HEK293 (cell line): Measurements from ENCODE around the gene MEI1.

Experiments used
- CTCF ChIA-PET: fragments of 350-600 bp; formaldehyde crosslinking; extraction: SDS; loops from one replicate; lab custom pipeline; 2021; ENCODE audit warnings: antibody characterized with exemption; lab: Yijun Ruan, JAX
- POLR2A ChIA-PET: fragments of 300-600 bp; formaldehyde crosslinking; extraction: SDS; loops from one replicate; lab custom pipeline; 2020; ENCODE audit warnings: antibody characterized with exemption, inconsistent platforms; lab: Yijun Ruan, JAX
- H3K27ac ChIP-seq: fragments of 200-500 bp; sonication (Bioruptor generic); 2 replicates; pipeline ENCODE4 v1.5.1; 2014; ENCODE audit warnings: low read depth, low read length, control low read depth, inconsistent platforms; ENCODE audit errors: extremely low read depth
- H3K36me3 ChIP-seq, 2 experiments: fragments of 200-500 bp in 1 of 2; sonication (Bioruptor generic) in 1 of 2; 1 replicate in 1 of 2; 2 replicates in 1 of 2; pipeline ENCODE4 v1.5.1; 2014 to 2017; ENCODE audit warnings: inconsistent platforms in 2 of 2, low read length in 2 of 2; ENCODE audit not compliant: control insufficient read depth in 2 of 2, insufficient read depth in 1 of 2
- H3K4me1 ChIP-seq: fragments of 200-500 bp; sonication (Bioruptor generic); 2 replicates; pipeline ENCODE4 v1.5.1; 2014; ENCODE audit warnings: mild to moderate bottlenecking, low read length, inconsistent platforms; ENCODE audit not compliant: control insufficient read depth, insufficient read depth
- H3K4me3 ChIP-seq: 2 replicates; pipeline ENCODE4 v1.5.1; 2011; ENCODE audit warnings: low read depth, mild to moderate bottlenecking, control low read depth, low read length, moderate library complexity
- H3K9me3 ChIP-seq: fragments of 200-500 bp; sonication (Bioruptor generic); 2 replicates; pipeline ENCODE4 v1.5.1; 2014; ENCODE audit warnings: low read depth, low read length, inconsistent platforms; ENCODE audit not compliant: control insufficient read depth, insufficient read depth
- SP2 ChIP-seq: fragments of 450-650 bp; formaldehyde crosslinking; IDR thresholded peaks from 2 replicates; pipeline ENCODE4 v1.5.1; 2016; ENCODE audit warnings: missing biosample characterization, missing genetic modification characterization
- ZNF169 ChIP-seq: fragments of 450-650 bp; formaldehyde crosslinking; IDR thresholded peaks from 2 replicates; pipeline ENCODE4 v1.5.1; 2016; ENCODE audit warnings: missing biosample characterization, missing genetic modification characterization
- ZNF24 ChIP-seq: fragments of 450-650 bp; formaldehyde crosslinking; IDR thresholded peaks from 2 replicates; pipeline ENCODE4 v1.5.1; 2016; ENCODE audit warnings: missing biosample characterization, missing genetic modification characterization
- ZNF571 ChIP-seq: fragments of 450-650 bp; formaldehyde crosslinking; IDR thresholded peaks from 2 replicates; pipeline ENCODE4 v1.5.0; 2017; ENCODE audit warnings: missing biosample characterization, missing genetic modification characterization
- TF ChIP-seq, protein P1 (sequence below): fragments of 450-650 bp; formaldehyde crosslinking; IDR thresholded peaks from 2 replicates; pipeline ENCODE4 v1.5.1; 2016; ENCODE audit warnings: missing biosample characterization, missing genetic modification characterization
- TF ChIP-seq, protein P2 (sequence below): IDR thresholded peaks from 2 replicates; pipeline ENCODE4 v1.6.1; 2011; ENCODE audit warnings: mild to moderate bottlenecking, low read depth, low read length, borderline replicate concordance
- TF ChIP-seq, protein P3 (sequence below): fragments of 450-650 bp; IDR thresholded peaks from 2 replicates; pipeline ENCODE4 v1.5.1; 2018; ENCODE audit warnings: missing biosample characterization, mild to moderate bottlenecking, missing genetic modification characterization
- TF ChIP-seq, protein P4 (sequence below): fragments of 450-650 bp; formaldehyde crosslinking; IDR thresholded peaks from 2 replicates; pipeline ENCODE4 v1.5.1; 2016; ENCODE audit warnings: missing biosample characterization, missing genetic modification characterization, borderline replicate concordance
- TF ChIP-seq, protein P5 (sequence below): fragments of 450-650 bp; formaldehyde crosslinking; IDR thresholded peaks from 2 replicates; pipeline ENCODE4 v1.5.1; 2016; ENCODE audit warnings: missing biosample characterization, missing genetic modification characterization
- TF ChIP-seq, protein P6 (sequence below): fragments of 450-650 bp; formaldehyde crosslinking; IDR thresholded peaks from 2 replicates; pipeline ENCODE4 v1.5.1; 2017; ENCODE audit warnings: missing biosample characterization, missing genetic modification characterization

Gene MEI1

DNA sequence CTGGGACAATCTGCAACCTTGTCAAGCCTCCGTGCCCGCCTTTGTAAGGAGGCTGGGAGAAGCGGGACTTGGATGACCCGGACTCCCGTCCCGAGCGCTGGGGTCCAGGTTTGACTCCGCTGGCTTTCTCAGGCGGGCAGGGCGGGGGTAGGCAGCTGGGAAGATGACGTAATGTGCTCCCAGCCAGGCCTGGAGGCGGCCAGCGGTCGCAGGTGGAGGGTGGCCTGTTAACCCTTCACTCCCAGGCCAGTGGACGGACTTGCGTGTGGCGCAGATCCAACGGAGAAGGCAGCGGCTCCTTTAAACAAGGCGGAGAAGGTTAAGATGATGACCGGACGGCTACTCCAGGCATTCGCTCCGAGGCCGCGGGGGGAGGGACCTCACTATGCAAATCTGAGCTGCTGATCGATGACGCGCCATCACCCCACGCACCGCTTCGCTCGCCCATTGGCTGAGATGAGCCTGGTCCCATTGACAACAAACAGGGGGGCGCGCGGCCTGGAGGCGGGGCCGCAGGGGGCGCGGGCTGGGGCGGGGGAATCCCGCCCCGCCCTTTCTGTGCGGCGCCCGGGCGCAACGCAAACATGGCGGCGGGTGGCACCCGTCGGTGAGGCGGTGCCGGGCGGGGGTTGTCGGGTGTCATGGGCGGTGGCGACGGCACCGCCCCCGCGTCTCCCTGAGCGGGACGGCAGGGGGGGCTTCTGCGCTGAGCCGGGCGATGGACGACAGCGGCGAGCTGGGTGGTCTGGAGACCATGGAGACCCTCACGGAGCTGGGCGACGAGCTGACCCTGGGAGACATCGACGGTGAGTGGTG lies 133.5 kb downstream of the MEI1 start, which contains the start of gene SREBF2 (continued):
- TF ChIP-seq, protein P1, sequence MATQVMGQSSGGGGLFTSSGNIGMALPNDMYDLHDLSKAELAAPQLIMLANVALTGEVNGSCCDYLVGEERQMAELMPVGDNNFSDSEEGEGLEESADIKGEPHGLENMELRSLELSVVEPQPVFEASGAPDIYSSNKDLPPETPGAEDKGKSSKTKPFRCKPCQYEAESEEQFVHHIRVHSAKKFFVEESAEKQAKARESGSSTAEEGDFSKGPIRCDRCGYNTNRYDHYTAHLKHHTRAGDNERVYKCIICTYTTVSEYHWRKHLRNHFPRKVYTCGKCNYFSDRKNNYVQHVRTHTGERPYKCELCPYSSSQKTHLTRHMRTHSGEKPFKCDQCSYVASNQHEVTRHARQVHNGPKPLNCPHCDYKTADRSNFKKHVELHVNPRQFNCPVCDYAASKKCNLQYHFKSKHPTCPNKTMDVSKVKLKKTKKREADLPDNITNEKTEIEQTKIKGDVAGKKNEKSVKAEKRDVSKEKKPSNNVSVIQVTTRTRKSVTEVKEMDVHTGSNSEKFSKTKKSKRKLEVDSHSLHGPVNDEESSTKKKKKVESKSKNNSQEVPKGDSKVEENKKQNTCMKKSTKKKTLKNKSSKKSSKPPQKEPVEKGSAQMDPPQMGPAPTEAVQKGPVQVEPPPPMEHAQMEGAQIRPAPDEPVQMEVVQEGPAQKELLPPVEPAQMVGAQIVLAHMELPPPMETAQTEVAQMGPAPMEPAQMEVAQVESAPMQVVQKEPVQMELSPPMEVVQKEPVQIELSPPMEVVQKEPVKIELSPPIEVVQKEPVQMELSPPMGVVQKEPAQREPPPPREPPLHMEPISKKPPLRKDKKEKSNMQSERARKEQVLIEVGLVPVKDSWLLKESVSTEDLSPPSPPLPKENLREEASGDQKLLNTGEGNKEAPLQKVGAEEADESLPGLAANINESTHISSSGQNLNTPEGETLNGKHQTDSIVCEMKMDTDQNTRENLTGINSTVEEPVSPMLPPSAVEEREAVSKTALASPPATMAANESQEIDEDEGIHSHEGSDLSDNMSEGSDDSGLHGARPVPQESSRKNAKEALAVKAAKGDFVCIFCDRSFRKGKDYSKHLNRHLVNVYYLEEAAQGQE (tag by site-specific recombination) = no peak
- TF ChIP-seq SP2 (peak; percentile 88), ZNF169 (tag by site-specific recombination) (no peak)
- TF ChIP-seq, protein P2, sequence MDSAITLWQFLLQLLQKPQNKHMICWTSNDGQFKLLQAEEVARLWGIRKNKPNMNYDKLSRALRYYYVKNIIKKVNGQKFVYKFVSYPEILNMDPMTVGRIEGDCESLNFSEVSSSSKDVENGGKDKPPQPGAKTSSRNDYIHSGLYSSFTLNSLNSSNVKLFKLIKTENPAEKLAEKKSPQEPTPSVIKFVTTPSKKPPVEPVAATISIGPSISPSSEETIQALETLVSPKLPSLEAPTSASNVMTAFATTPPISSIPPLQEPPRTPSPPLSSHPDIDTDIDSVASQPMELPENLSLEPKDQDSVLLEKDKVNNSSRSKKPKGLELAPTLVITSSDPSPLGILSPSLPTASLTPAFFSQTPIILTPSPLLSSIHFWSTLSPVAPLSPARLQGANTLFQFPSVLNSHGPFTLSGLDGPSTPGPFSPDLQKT = no peak
- TF ChIP-seq, protein P3, sequence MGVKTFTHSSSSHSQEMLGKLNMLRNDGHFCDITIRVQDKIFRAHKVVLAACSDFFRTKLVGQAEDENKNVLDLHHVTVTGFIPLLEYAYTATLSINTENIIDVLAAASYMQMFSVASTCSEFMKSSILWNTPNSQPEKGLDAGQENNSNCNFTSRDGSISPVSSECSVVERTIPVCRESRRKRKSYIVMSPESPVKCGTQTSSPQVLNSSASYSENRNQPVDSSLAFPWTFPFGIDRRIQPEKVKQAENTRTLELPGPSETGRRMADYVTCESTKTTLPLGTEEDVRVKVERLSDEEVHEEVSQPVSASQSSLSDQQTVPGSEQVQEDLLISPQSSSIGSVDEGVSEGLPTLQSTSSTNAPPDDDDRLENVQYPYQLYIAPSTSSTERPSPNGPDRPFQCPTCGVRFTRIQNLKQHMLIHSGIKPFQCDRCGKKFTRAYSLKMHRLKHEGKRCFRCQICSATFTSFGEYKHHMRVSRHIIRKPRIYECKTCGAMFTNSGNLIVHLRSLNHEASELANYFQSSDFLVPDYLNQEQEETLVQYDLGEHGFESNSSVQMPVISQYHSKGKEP (tag by site-specific recombination) = peak; percentile 56; the same call in 1 of the 2 replicates
- TF ChIP-seq, protein P4, sequence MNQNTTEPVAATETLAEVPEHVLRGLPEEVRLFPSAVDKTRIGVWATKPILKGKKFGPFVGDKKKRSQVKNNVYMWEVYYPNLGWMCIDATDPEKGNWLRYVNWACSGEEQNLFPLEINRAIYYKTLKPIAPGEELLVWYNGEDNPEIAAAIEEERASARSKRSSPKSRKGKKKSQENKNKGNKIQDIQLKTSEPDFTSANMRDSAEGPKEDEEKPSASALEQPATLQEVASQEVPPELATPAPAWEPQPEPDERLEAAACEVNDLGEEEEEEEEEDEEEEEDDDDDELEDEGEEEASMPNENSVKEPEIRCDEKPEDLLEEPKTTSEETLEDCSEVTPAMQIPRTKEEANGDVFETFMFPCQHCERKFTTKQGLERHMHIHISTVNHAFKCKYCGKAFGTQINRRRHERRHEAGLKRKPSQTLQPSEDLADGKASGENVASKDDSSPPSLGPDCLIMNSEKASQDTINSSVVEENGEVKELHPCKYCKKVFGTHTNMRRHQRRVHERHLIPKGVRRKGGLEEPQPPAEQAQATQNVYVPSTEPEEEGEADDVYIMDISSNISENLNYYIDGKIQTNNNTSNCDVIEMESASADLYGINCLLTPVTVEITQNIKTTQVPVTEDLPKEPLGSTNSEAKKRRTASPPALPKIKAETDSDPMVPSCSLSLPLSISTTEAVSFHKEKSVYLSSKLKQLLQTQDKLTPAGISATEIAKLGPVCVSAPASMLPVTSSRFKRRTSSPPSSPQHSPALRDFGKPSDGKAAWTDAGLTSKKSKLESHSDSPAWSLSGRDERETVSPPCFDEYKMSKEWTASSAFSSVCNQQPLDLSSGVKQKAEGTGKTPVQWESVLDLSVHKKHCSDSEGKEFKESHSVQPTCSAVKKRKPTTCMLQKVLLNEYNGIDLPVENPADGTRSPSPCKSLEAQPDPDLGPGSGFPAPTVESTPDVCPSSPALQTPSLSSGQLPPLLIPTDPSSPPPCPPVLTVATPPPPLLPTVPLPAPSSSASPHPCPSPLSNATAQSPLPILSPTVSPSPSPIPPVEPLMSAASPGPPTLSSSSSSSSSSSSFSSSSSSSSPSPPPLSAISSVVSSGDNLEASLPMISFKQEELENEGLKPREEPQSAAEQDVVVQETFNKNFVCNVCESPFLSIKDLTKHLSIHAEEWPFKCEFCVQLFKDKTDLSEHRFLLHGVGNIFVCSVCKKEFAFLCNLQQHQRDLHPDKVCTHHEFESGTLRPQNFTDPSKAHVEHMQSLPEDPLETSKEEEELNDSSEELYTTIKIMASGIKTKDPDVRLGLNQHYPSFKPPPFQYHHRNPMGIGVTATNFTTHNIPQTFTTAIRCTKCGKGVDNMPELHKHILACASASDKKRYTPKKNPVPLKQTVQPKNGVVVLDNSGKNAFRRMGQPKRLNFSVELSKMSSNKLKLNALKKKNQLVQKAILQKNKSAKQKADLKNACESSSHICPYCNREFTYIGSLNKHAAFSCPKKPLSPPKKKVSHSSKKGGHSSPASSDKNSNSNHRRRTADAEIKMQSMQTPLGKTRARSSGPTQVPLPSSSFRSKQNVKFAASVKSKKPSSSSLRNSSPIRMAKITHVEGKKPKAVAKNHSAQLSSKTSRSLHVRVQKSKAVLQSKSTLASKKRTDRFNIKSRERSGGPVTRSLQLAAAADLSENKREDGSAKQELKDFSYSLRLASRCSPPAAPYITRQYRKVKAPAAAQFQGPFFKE (tag by site-specific recombination) = no peak

DNA sequence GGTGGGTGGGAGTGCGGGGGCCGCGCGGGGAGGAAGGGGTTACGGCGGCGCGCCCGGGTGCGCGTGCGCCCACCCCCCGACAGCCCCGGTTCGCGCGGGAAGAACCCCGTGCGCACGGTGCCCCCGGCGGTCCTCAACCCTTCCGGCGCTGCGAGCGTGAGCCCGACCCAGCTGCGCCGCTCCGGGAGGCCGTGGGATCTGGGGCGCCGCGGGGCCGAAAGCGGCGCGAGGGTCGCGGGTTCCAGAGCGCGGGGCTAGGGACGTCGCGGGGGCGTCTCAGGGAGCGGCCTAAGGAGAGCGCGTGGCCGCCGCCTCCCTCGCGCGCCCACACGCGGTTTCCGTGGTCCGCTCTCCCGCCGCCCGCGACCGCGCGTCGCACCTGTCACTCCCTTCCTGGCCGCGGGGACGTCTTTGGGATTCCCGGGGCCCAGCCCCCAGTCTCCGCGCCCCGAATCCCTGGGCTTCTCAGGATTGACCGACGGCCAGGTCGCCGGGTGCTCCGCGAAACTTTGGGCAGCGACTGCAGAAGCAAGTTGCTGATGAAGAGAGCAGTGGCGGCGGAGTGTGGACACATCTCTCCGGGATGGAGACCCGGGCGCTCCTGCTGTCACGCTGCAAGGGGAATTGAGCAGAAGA lies 134.2 kb downstream of the MEI1 start:
- ChIA-PET CTCF (interaction anchor here (0.5 to 4.0 kb wide), 7 partner anchors 13 to 136 kb away, joined by 3 to 19 read pairs (median 5); no protein-coding TSS in a partner anchor), POLR2A (interaction anchor here (0.7 to 1.6 kb wide), 17 partner anchors 8 to 244 kb away, joined by 3 to 35 read pairs (median 4); partner anchors contain the start of genes CCDC134, CENPM, MEI1 and PMM1)
- peak overlapping the region; percentile 87 for H3K27ac ChIP-seq
- peaks cover 3% of the 10 kb centered on the region; the same call in 1 of the 2 replicates for H3K4me1 ChIP-seq
- H3K9me3 ChIP-seq = no peaks in the 10 kb centered on the region
- H3K4me3 ChIP-seq = peak overlapping the region; percentile 96
- H3K36me3 ChIP-seq = peaks cover 13 to 15% of the 10 kb centered on the region in 2 experiments
- TF ChIP-seq ZNF24 (tag by site-specific recombination) = no peak
- TF ChIP-seq, protein P5, sequence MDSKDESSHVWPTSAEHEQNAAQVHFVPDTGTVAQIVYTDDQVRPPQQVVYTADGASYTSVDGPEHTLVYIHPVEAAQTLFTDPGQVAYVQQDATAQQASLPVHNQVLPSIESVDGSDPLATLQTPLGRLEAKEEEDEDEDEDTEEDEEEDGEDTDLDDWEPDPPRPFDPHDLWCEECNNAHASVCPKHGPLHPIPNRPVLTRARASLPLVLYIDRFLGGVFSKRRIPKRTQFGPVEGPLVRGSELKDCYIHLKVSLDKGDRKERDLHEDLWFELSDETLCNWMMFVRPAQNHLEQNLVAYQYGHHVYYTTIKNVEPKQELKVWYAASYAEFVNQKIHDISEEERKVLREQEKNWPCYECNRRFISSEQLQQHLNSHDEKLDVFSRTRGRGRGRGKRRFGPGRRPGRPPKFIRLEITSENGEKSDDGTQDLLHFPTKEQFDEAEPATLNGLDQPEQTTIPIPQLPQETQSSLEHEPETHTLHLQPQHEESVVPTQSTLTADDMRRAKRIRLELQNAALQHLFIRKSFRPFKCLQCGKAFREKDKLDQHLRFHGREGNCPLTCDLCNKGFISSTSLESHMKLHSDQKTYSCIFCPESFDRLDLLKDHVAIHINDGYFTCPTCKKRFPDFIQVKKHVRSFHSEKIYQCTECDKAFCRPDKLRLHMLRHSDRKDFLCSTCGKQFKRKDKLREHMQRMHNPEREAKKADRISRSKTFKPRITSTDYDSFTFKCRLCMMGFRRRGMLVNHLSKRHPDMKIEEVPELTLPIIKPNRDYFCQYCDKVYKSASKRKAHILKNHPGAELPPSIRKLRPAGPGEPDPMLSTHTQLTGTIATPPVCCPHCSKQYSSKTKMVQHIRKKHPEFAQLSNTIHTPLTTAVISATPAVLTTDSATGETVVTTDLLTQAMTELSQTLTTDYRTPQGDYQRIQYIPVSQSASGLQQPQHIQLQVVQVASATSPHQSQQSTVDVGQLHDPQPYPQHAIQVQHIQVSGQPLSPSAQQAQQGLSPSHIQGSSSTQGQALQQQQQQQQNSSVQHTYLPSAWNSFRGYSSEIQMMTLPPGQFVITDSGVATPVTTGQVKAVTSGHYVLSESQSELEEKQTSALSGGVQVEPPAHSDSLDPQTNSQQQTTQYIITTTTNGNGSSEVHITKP (tag by site-specific recombination) = no peak
- TF ChIP-seq, protein P3 (tag by site-specific recombination) = no peak
- TF ChIP-seq ZNF571 (tag by site-specific recombination) = no peak
- TF ChIP-seq, protein P6, sequence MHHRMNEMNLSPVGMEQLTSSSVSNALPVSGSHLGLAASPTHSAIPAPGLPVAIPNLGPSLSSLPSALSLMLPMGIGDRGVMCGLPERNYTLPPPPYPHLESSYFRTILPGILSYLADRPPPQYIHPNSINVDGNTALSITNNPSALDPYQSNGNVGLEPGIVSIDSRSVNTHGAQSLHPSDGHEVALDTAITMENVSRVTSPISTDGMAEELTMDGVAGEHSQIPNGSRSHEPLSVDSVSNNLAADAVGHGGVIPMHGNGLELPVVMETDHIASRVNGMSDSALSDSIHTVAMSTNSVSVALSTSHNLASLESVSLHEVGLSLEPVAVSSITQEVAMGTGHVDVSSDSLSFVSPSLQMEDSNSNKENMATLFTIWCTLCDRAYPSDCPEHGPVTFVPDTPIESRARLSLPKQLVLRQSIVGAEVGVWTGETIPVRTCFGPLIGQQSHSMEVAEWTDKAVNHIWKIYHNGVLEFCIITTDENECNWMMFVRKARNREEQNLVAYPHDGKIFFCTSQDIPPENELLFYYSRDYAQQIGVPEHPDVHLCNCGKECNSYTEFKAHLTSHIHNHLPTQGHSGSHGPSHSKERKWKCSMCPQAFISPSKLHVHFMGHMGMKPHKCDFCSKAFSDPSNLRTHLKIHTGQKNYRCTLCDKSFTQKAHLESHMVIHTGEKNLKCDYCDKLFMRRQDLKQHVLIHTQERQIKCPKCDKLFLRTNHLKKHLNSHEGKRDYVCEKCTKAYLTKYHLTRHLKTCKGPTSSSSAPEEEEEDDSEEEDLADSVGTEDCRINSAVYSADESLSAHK (tag by site-specific recombination) = no peak; the same call in 1 of the 2 replicates
